GM12878 (cell line): Measurements from ENCODE around the gene PCCA. TPM values are rescaled to one million over a fixed set of nuclear protein-coding genes. Genes with fewer than 3 reads are reported as not detected.

Experiments
- ATAC-seq: fragments of 200-7000 bp; cut with Tn5 transposase; 3 replicates; pipeline ENCODE4 v1.9.1; 2020; ENCODE audit warnings: mild to moderate bottlenecking, moderate library complexity
- BruUV-seq: library from RNA; stranded (reverse); fragments of 400-500 nt; replicated peaks from 2 replicates; lab custom pipeline; 2021; lab: Mats Ljungman, UMichigan
- CTCF ChIA-PET: fragments of 300-600 bp; sonication (Branson Sonifier 250); formaldehyde crosslinking; extraction: SDS; loops from one replicate; lab custom pipeline; 2021; ENCODE audit warnings: inconsistent platforms; lab: Yijun Ruan, JAX
- POLR2A ChIA-PET: fragments of 350-600 bp; formaldehyde crosslinking; extraction: SDS; loops from one replicate; lab custom pipeline; 2021; ENCODE audit warnings: inconsistent platforms; lab: Charles Lee
- RAD21 ChIA-PET: fragments of 300-600 bp; sonication (Branson Sonifier 250); formaldehyde crosslinking; loops from one replicate; lab custom pipeline; 2023; ENCODE audit warnings: antibody characterized with exemption; ENCODE audit not compliant: unreplicated experiment; lab: Charles Lee
- SMC1A ChIA-PET: fragments of 300-600 bp; sonication (Branson Sonifier 250); formaldehyde crosslinking; loops from one replicate; lab custom pipeline; 2023; ENCODE audit not compliant: unreplicated experiment, uncharacterized antibody; lab: Charles Lee
- DNase-seq: peaks from one replicate; pipeline ENCODE4 v3.0.0-alpha.2; 2011; ENCODE audit warnings: low read depth, low spot score
- FAIRE-seq: peaks from 3 replicates; lab custom pipeline; 2011; peaks lifted over from hg19 to GRCh38; lab: Jason Lieb, UNC
- H2AFZ ChIP-seq: 2 replicates; pipeline ENCODE4 v1.6.0; 2011; ENCODE audit warnings: low read depth, low read length, control low read depth; ENCODE audit not compliant: control insufficient read depth
- H3K27ac ChIP-seq: 2 replicates; pipeline ENCODE4 v1.5.1; 2011; ENCODE audit warnings: control low read depth; ENCODE audit not compliant: control insufficient read depth, insufficient read depth
- H3K27me3 ChIP-seq, 2 experiments: replicated peaks in 1 of 2; 2 replicates each; pipeline versions ENCODE4 v1.6.0 to v1.6.1; 2011; ENCODE audit warnings: low read length in 1 of 2; ENCODE audit not compliant: control insufficient read depth in 2 of 2, insufficient read depth in 2 of 2
- H3K36me3 ChIP-seq, 2 experiments: 2 replicates each; pipeline ENCODE4 v1.5.1; 2011; ENCODE audit warnings: low read length in 1 of 2; ENCODE audit not compliant: control insufficient read depth in 2 of 2, insufficient read depth in 2 of 2
- H3K4me1 ChIP-seq: 2 replicates; pipeline ENCODE4 v1.6.1; 2011; ENCODE audit warnings: mild to moderate bottlenecking, low read length, moderate library complexity, mixed read lengths; ENCODE audit not compliant: control insufficient read depth, insufficient read depth
- H3K4me2 ChIP-seq: 2 replicates; pipeline ENCODE4 v1.6.0; 2011; ENCODE audit warnings: control low read depth; ENCODE audit not compliant: control insufficient read depth, insufficient read depth
- H3K4me3 ChIP-seq: fragments of 200-600 bp; sonication (generic); 2 replicates; pipeline ENCODE4 v1.5.1; 2016
- H3K79me2 ChIP-seq: 2 replicates; pipeline ENCODE4 v1.6.0; 2011; ENCODE audit warnings: low read length; ENCODE audit not compliant: control insufficient read depth, insufficient read depth
- H3K9ac ChIP-seq: 2 replicates; pipeline ENCODE4 v1.8.0; 2011; ENCODE audit warnings: low read length, control low read depth, mixed read lengths; ENCODE audit not compliant: control insufficient read depth, insufficient read depth
- H3K9me3 ChIP-seq: replicated peaks from 3 replicates; pipeline ENCODE4 v1.5.1; 2011; ENCODE audit warnings: mild to moderate bottlenecking, low read length; ENCODE audit not compliant: control insufficient read depth, insufficient read depth
- H4K20me1 ChIP-seq: 2 replicates; pipeline ENCODE4 v1.6.0; 2011; ENCODE audit not compliant: control insufficient read depth, insufficient read depth
- ATF7 ChIP-seq: fragments of 450-650 bp; IDR thresholded peaks from 2 replicates; pipeline ENCODE4 v1.6.1; 2016; ENCODE audit warnings: low read depth, mild to moderate bottlenecking
- CBFB ChIP-seq: IDR thresholded peaks from 2 replicates; pipeline ENCODE4 v1.6.1; 2016; ENCODE audit warnings: antibody characterized with exemption, low read depth
- HCFC1 ChIP-seq: fragments of 150-350 bp; IDR thresholded peaks from 2 replicates; pipeline ENCODE4 v1.6.1; 2014; ENCODE audit warnings: low read length
- IRF5 ChIP-seq: fragments of 450-650 bp; IDR thresholded peaks from 2 replicates; pipeline ENCODE4 v1.6.1; 2017; ENCODE audit warnings: borderline replicate concordance
- ZNF24 ChIP-seq: fragments of 450-650 bp; IDR thresholded peaks from 2 replicates; pipeline ENCODE4 v1.6.1; 2017; ENCODE audit warnings: antibody characterized with exemption, mild to moderate bottlenecking
- WGBS: methylation state at CpG from one replicate; pipeline ENCODE4 v1.1.6; 2016; ENCODE audit warnings: low lambda C conversion rate; ENCODE audit not compliant: insufficient replicate concordance, insufficient coverage; ENCODE audit errors: missing lambda C conversion rate; 5-methylcytosine and 5-hydroxymethylcytosine counted together
- in situ Hi-C: fragments of 300-500 bp; cut with MboI; formaldehyde crosslinking; loops from 9 replicates; pipeline ENCODE4 v1.14.3; 2018; ENCODE audit warnings: mixed read lengths
- intact Hi-C: fragments of 100-400 bp; cut with micrococcal nuclease; formaldehyde crosslinking; loops from one replicate; pipeline ENCODE4 v1.14.2; 2022; ENCODE audit not compliant: unreplicated experiment
- polyA plus RNA-seq, 11 experiments: library from polyadenylated mRNA; depleted of rRNA in 4 of 11; unstranded in 6 of 11; stranded (reverse) in 5 of 11; fragments of >200 nt; fragmentation: Nextera tagmentation in 4 of 11; fragmentation: Illumina TruSeq in 1 of 11; extraction: Ambion mirVana in 4 of 11; extraction: Trizol in 1 of 11; gene quantifications; 1 replicate in 1 of 11; 2 replicates in 10 of 11; pipeline versions ENCODE4 v1.2.1 to v1.2.3, GENCODE V29; 2011 to 2016; ENCODE audit warnings: inconsistent platforms in 2 of 11, missing spikeins in 2 of 11, low read depth in 1 of 11
- total RNA-seq, 4 experiments: library from RNA; depleted of rRNA in 3 of 4; stranded (reverse); fragments of >200 nt in 3 of 4; fragmentation: Illumina TruSeq in 1 of 4; extraction: Trizol in 1 of 4; gene quantifications; 2 replicates each; pipeline versions ENCODE4 v1.2.1 to v1.2.3, GENCODE V29; 2013 to 2021

Gene PCCA
- total and polyA plus RNA-seq, 10 of the 15 experiments (the other 5 are each of a cell fraction or from before 2014, with no cell fraction given), result 5.9 to 18.2 (median 12.4) TPM

- DNase-seq, result no peak
- Histone ChIP-seq H3K9me3 (no peaks in the 10 kb centered on the region), H2AFZ (no peak overlapping the region), H3K36me3 (no peaks in the 10 kb centered on the region), H3K27ac (no peak overlapping the region), H4K20me1 (no peaks in the 10 kb centered on the region), H3K27me3 (no peaks in the 10 kb centered on the region), H3K4me3 (no peak overlapping the region), H3K4me1 (no peaks in the 10 kb centered on the region), H3K9ac (no peak overlapping the region), H3K79me2 (no peaks in the 10 kb centered on the region), H3K4me2 (no peak overlapping the region)
- CTCF ChIA-PET, result interaction anchor here (0.8 kb wide), 1 partner anchor 11 kb away, joined by 3 read pairs; no protein-coding TSS in a partner anchor
- no TSS peak for BruUV-seq
- SMC1A ChIA-PET, result no interaction called here
- RAD21 ChIA-PET, result no interaction called here
- in situ Hi-C loops (no loop called here), intact Hi-C loops (no loop called here)
- FAIRE-seq, result no peak
- TF ChIP-seq IRF5, result no peak
- no peak for TF ChIP-seq HCFC1
- no peak for TF ChIP-seq ATF7
- no peak for TF ChIP-seq ZNF24
- no peak for TF ChIP-seq CBFB
- POLR2A ChIA-PET, result no interaction called here
- no peak for ATAC-seq
- 88% methylated on average over 5 of the region's 5 CpGs for WGBS
Observed at GRCh38 chr13:100197591-100198365, 108.9 kb downstream of the PCCA start.
